Upper lobe of left lung (tissue), 6 donors: Measurements from ENCODE around the gene HK3. TPM values are rescaled to one million over a fixed set of nuclear protein-coding genes. Genes with fewer than 3 reads are reported as not detected.

ENCODE experiments used
- ATAC-seq, 2 donors: fragments of 200-7000 bp; cut with Tn5 transposase; one replicate each; pipeline ENCODE4 v1.9.1; 2022; ENCODE audit warnings: mild to moderate bottlenecking in 2 of 2, moderate library complexity in 2 of 2; ENCODE audit not compliant: low FRiP score in 2 of 2
- DNase-seq, 2 donors: peaks; one replicate each; pipeline ENCODE4 v3.0.0-alpha.2; 2019 to 2020
- H3K27ac ChIP-seq, 4 donors: fragments of 200-600 bp; sonication (generic); one replicate each; pipeline ENCODE4 v1.5.1; 2016 to 2019
- H3K27me3 ChIP-seq, 4 donors: fragments of 200-600 bp; sonication (generic); one replicate each; pipeline ENCODE4 v1.5.1; 2017 to 2019
- H3K36me3 ChIP-seq, 4 donors: fragments of 200-600 bp; sonication (generic); one replicate each; pipeline ENCODE4 v1.5.1; 2016 to 2019
- H3K4me1 ChIP-seq, 4 donors: fragments of 200-600 bp; sonication (generic); one replicate each; pipeline ENCODE4 v1.5.1; 2018 to 2019
- H3K4me3 ChIP-seq, 4 donors: fragments of 200-600 bp; sonication (generic); one replicate each; pipeline ENCODE4 v1.5.1; 2017 to 2019; ENCODE audit warnings: mild to moderate bottlenecking in 2 of 4, moderate library complexity in 1 of 4
- H3K9me3 ChIP-seq, 4 donors: fragments of 200-600 bp; sonication (generic); one replicate each; pipeline ENCODE4 v1.5.1; 2018 to 2019
- EP300 ChIP-seq, 4 donors: sonication (generic); formaldehyde crosslinking; IDR thresholded peaks; one replicate each; pipeline ENCODE4 v1.5.1; 2017; ENCODE audit warnings: antibody characterized with exemption in 4 of 4, control low read depth in 2 of 4
- POLR2A ChIP-seq, 4 donors: fragments of 450-650 bp; IDR thresholded peaks; one replicate each; pipeline ENCODE4 v1.5.1; 2016 to 2017; ENCODE audit warnings: antibody characterized with exemption in 4 of 4, mild to moderate bottlenecking in 2 of 4
- POLR2AphosphoS5 ChIP-seq, 2 donors: sonication (generic); formaldehyde crosslinking; IDR thresholded peaks; one replicate each; pipeline ENCODE4 v1.5.1; 2017; ENCODE audit warnings: antibody characterized with exemption in 2 of 2
- WGBS, 2 donors: methylation state at CpG; one replicate each; pipeline ENCODE4 v1.1.5; 2017 to 2018; 5-methylcytosine and 5-hydroxymethylcytosine counted together
- total RNA-seq, 6 donors: library from RNA; depleted of rRNA in 4 of 6; stranded (reverse); fragments of >200 nt in 4 of 6; gene quantifications; one replicate each; pipeline versions ENCODE4 v1.1.0 to v1.2.1, GENCODE V29; 2016 to 2021
- TF ChIP-seq, protein P1 (sequence below), 6 experiments: fragments of 450-650 bp in 4 of 6; fragments of 200-600 bp in 2 of 6; sonication (generic) in 2 of 6; IDR thresholded peaks; one replicate each; pipeline ENCODE4 v1.5.1; 2016 to 2019; ENCODE audit warnings: antibody characterized with exemption in 6 of 6
- donor health status: DM: no; HTN: no; CAD: no; lungs with moderate emphysema.
- donor health status: DM: no; HTN: yes; CAD: no; lungs with severe emphysema.

Gene HK3
- total RNA-seq, 6 donors from 2014 or later: 16.0 to 106 (median 66.4) TPM

DNA sequence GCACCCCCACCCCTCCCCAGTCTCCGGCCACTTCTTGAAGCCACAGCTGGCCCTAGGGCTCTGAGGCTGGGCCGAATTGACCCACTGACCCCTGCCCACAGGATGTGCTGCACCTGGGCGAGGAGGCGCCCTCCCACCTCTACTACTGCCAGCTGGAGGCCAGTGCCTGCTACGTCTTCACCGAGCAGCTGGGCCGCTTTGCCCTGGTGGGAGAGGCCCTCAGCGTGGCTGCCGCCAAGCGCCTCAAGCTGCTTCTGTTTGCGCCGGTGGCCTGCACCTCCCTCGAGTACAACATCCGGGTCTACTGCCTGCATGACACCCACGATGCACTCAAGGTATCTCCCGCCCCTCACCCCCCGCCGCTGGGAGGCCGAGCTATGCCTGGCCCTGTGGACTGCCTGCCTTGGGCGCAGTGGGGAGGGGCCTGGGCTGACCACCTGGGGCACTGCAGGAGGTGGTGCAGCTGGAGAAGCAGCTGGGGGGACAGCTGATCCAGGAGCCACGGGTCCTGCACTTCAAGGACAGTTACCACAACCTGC lies 21.3 kb downstream of the HK3 start:
- TF ChIP-seq, protein P1, sequence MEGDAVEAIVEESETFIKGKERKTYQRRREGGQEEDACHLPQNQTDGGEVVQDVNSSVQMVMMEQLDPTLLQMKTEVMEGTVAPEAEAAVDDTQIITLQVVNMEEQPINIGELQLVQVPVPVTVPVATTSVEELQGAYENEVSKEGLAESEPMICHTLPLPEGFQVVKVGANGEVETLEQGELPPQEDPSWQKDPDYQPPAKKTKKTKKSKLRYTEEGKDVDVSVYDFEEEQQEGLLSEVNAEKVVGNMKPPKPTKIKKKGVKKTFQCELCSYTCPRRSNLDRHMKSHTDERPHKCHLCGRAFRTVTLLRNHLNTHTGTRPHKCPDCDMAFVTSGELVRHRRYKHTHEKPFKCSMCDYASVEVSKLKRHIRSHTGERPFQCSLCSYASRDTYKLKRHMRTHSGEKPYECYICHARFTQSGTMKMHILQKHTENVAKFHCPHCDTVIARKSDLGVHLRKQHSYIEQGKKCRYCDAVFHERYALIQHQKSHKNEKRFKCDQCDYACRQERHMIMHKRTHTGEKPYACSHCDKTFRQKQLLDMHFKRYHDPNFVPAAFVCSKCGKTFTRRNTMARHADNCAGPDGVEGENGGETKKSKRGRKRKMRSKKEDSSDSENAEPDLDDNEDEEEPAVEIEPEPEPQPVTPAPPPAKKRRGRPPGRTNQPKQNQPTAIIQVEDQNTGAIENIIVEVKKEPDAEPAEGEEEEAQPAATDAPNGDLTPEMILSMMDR (IDR thresholded peaks at IDR 0.05): no peak
- TF ChIP-seq POLR2AphosphoS5 (IDR thresholded peaks at IDR 0.05) (no peak), POLR2A (IDR thresholded peaks at IDR 0.05) (no peak), EP300 (IDR thresholded peaks at IDR 0.05) (no peak)
- 66 to 71% methylated on average over 3 to 14 of the region's 21 CpGs for WGBS, 2 donors
- peaks cover 0 to 6% (median 0%) of the 10 kb centered on the region in 4 donors for H3K27me3 ChIP-seq

DNA sequence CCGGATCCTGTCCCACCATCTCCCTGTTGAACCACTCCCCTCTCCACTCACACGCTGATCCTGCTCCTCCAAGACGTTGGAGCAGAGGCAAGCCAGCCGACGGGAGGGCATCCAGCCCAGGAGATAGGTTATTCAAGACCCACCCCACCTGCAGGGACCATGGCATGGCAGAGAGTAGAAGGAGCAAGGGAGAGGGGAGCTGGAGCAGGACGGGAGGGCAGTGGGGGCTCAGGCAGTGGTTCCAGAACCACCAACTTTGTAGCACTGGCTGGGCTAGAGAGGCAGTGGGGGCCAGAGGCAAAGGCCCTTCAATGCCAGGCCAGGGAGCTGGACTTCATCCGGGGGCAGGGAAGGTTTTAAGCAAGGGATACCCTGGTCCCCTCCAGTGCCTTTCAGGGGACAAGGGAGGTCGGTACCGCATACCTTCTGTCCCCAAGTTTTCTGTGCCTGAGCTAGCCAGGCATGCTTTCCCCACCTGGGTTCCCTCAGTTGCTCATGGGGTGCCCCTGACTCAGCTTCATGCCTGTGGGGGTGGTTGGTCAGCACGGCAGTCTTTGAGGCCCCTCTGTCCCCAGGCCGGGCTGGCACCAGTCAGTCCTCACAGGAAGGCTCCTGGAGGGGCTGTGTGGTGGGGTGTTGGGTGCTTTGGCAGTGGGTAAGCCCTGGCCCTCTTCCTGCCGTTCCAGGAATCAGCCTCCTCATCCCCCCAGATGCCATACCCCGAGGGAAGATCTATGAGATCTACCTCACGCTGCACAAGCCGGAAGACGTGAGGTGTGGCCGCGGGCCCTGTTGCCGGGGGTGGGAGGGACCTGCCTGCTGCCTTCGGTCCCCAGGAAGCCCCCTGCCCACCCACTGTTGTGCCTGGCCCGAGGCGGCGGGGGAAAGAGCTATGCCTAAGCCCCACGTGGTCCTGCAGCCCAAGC lies 22.4 kb downstream of the HK3 start:
- Histone ChIP-seq H3K4me3 (no peak overlapping the region), H3K4me1 (no peaks in the 10 kb centered on the region), H3K9me3 (no peaks in the 10 kb centered on the region), H3K36me3 (peaks cover 0 to 8% (median 0%) of the 10 kb centered on the region in 4 donors), H3K27me3 (peaks cover 0 to 6% (median 0%) of the 10 kb centered on the region in 4 donors), H3K27ac (no peak overlapping the region)
- ATAC-seq (no peak), DNase-seq (peak in 1 of 2 donors; percentile 79)
- TF ChIP-seq POLR2AphosphoS5 (IDR thresholded peaks at IDR 0.05) (no peak), POLR2A (IDR thresholded peaks at IDR 0.05) (no peak), EP300 (IDR thresholded peaks at IDR 0.05) (no peak)
- TF ChIP-seq, protein P1 (IDR thresholded peaks at IDR 0.05): no peak
- WGBS, 2 donors: 73 to 75% methylated on average over 20 to 24 of the region's 24 CpGs

More for the DNA sequence above, 21.3 kb downstream of the HK3 start:
- H3K4me3 ChIP-seq: no peak overlapping the region
- DNase-seq (peak in 1 of 2 donors; percentile 74), ATAC-seq (no peak)
- H3K4me1 ChIP-seq: no peaks in the 10 kb centered on the region
- no peaks in the 10 kb centered on the region for H3K9me3 ChIP-seq
- peaks cover 0 to 8% (median 0%) of the 10 kb centered on the region in 4 donors for H3K36me3 ChIP-seq
- H3K27ac ChIP-seq: no peak overlapping the region

DNA sequence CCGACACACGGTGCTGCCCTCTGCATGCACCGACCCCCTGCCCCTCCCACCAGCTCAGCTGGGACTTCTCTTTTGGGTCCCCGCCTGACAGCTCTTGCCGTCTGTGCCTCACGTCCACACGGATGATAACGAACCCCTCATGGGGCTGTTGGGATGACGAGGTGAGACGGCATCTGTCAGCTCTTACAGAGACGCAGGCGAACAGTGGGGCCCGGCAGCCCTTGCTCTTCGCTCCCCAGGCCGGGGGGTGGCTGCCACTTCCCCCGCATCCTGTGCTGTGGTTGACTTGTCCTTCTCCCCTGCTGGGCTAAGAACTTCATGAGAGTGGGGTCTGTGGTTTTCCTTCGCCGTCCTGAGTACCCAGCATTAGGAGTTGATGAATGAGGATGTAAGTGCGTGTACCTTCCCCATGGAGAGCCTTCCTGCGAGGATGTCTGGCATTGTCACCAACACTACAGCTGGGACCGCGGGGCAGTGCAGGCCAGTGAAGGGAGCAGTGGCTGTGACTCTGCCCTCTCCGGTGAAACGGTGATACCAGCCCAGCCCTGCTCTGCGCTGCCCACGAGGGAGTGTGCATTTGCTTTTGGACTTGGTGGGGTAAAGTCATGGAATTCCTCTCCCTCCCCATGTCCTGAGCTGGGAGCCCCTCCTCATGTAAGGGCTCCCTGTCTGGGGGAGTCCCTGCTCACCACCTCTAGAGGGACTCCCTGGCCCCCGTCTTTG lies 23.2 kb downstream of the HK3 start:
- Histone ChIP-seq H3K27ac (no peak overlapping the region), H3K4me1 (no peaks in the 10 kb centered on the region), H3K4me3 (no peak overlapping the region), H3K36me3 (peaks cover 0 to 1% (median 0%) of the 10 kb centered on the region in 4 donors), H3K27me3 (peaks cover 0 to 6% (median 0%) of the 10 kb centered on the region in 4 donors), H3K9me3 (no peaks in the 10 kb centered on the region)
- DNase-seq (no peak), ATAC-seq (no peak)
- WGBS, 2 donors: 20 to 22% methylated on average over 15 to 27 of the region's 27 CpGs
- TF ChIP-seq, protein P1 (IDR thresholded peaks at IDR 0.05): no peak
- TF ChIP-seq POLR2AphosphoS5 (IDR thresholded peaks at IDR 0.05) (no peak), POLR2A (IDR thresholded peaks at IDR 0.05) (no peak), EP300 (IDR thresholded peaks at IDR 0.05) (no peak)

DNA sequence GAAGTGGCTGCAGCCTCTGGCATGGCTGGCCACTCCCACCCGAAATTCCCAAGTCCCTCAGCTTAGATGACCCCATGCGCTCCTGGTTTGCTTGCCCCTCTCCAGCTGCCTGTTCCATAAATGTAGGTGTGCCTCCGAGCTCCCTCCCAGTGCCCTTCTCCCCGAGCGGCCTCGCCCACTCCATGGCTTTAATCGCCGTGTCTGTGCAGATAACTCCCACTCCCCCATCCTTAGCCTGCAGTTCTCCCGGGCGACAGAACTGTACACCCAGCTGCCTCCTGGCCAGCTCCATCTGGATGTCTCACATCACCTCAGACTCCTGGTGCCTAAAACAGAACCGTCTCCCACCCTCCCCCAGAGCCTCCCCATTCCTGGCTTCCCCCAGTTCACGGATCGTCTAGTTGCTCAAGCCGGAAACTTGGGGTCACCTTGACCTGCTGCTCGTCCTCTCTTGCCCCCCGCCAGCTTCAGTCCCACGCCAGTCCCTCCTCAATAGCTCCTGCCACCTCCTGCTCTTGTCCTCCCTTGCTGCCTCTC lies 24.1 kb downstream of the HK3 start:
- ATAC-seq (no peak), DNase-seq (no peak)
- no peak for TF ChIP-seq EP300 (IDR thresholded peaks at IDR 0.05)
- no peak for TF ChIP-seq POLR2A (IDR thresholded peaks at IDR 0.05)
- TF ChIP-seq, protein P1 (IDR thresholded peaks at IDR 0.05): no peak
- TF ChIP-seq POLR2AphosphoS5 (IDR thresholded peaks at IDR 0.05): no peak
- Histone ChIP-seq H3K27me3 (peaks cover 0 to 6% (median 0%) of the 10 kb centered on the region in 4 donors), H3K36me3 (no peaks in the 10 kb centered on the region), H3K4me3 (no peak overlapping the region), H3K9me3 (no peaks in the 10 kb centered on the region), H3K4me1 (no peaks in the 10 kb centered on the region), H3K27ac (no peak overlapping the region)
- 58 to 76% methylated on average over 16 to 17 of the region's 17 CpGs for WGBS, 2 donors
